ENCODE measurements around the gene NUP93.
A peak's percentile ranks its signal among the peaks of the same experiment; 100 is the strongest.
"Not testable (repeated sequence)": the region's sequence is repeated elsewhere in the genome, so short reads cannot be mapped to it uniquely, and the experiment has no call there.

The NUP93 gene

GRCh38 chr16:56783344-56783743 is 53.4 kb downstream of the NUP93 start:
- no peak for DNase-seq

GRCh38 chr16:56785317-56785716 is 55.4 kb downstream of the NUP93 start:
- DNase-seq = no peak

GRCh38 chr16:56787167-56787566 is 57.2 kb downstream of the NUP93 start:
- no peak for DNase-seq

GRCh38 chr16:56788435-56788834 is 58.5 kb downstream of the NUP93 start:
- DNase-seq = no peak

GRCh38 chr16:56789360-56789759 is 59.4 kb downstream of the NUP93 start:
- peak; percentile 51 for DNase-seq

- no peak for DNase-seq
Observed at GRCh38 chr16:56792967-56793366, 63.0 kb downstream of the NUP93 start.

GRCh38 chr16:56793492-56793891 is 63.6 kb downstream of the NUP93 start:
- DNase-seq = peak; percentile 20

GRCh38 chr16:56795011-56795410 is 65.1 kb downstream of the NUP93 start:
- DNase-seq = no peak

- not testable (repeated sequence) for DNase-seq
Observed at GRCh38 chr16:56797038-56797437, 67.1 kb downstream of the NUP93 start.

GRCh38 chr16:56797861-56798260 is 67.9 kb downstream of the NUP93 start:
- no peak for DNase-seq

GRCh38 chr16:56798955-56799354 is 69.0 kb downstream of the NUP93 start:
- no peak for DNase-seq

- peak; percentile 15 for DNase-seq
Observed at GRCh38 chr16:56800355-56800754, 70.4 kb downstream of the NUP93 start.

GRCh38 chr16:56801762-56802161 is 71.8 kb downstream of the NUP93 start:
- peak; percentile 15 for DNase-seq

- DNase-seq = no peak
Observed at GRCh38 chr16:56807011-56807675, 77.2 kb downstream of the NUP93 start.

GRCh38 chr16:56807676-56808067 is 77.7 kb downstream of the NUP93 start:
- DNase-seq = peak; percentile 4

GRCh38 chr16:56810954-56811353 is 81.0 kb downstream of the NUP93 start:
- DNase-seq = no peak

GRCh38 chr16:56811602-56812001 is 81.7 kb downstream of the NUP93 start:
- not testable (repeated sequence) for DNase-seq

- no peak for DNase-seq
Observed at GRCh38 chr16:56812884-56813283, 83.0 kb downstream of the NUP93 start.

- DNase-seq = no peak
Observed at GRCh38 chr16:56814537-56815432, 84.9 kb downstream of the NUP93 start.

GRCh38 chr16:56815721-56816120 is 85.8 kb downstream of the NUP93 start:
- DNase-seq = no peak

- DNase-seq = no peak
Observed at GRCh38 chr16:56817056-56817455, 87.1 kb downstream of the NUP93 start.

GRCh38 chr16:56817938-56818337 is 88.0 kb downstream of the NUP93 start:
- DNase-seq = no peak

- DNase-seq = no peak
Observed at GRCh38 chr16:56823081-56823733, 93.3 kb downstream of the NUP93 start.

GRCh38 chr16:56824331-56824730 is 94.4 kb downstream of the NUP93 start:
- no peak for DNase-seq
